H1 (cell line): ENCODE measurements around the gene ALK. TPM values are rescaled to one million over a fixed set of nuclear protein-coding genes. Genes with fewer than 3 reads are reported as not detected.

Experiments used
- KDM4A ChIP-seq: IDR thresholded peaks from one replicate; pipeline ENCODE4 v1.7.1; 2012; ENCODE audit warnings: low read depth, mild to moderate bottlenecking, moderate library complexity, low read length, inconsistent platforms; ENCODE audit not compliant: severe bottlenecking
- TAF7 ChIP-seq: optimal IDR thresholded peaks from 2 replicates; pipeline ENCODE3; 2011; ENCODE audit warnings: low read depth, mild to moderate bottlenecking, inconsistent platforms, low read length, moderate library complexity, borderline replicate concordance
- polyA plus RNA-seq, 7 experiments: library from polyadenylated mRNA; depleted of rRNA in 3 of 7; stranded (reverse) in 5 of 7; unstranded in 2 of 7; fragments of >200 nt in 5 of 7; fragments of 200-250 nt in 2 of 7; gene quantifications; 1 replicate in 5 of 7; 2 replicates in 1 of 7; 4 replicates in 1 of 7; pipeline versions ENCODE4 v1.2.1 to v1.2.3, GENCODE V29; 2011 to 2013; ENCODE audit warnings: missing spikeins in 2 of 7, mixed read lengths in 2 of 7
- total RNA-seq: library from RNA; stranded (reverse); fragmentation: NEBNext Ultra II Directional; extraction: Animal tissue kit (Norgen Biotek cat#: 25700); gene quantifications from 2 replicates; pipeline ENCODE4 v1.2.1, GENCODE V29; 2021

Gene ALK
- total and polyA plus RNA-seq, 2 of the 8 experiments (the other 6 are each of a cell fraction or from before 2014, with no cell fraction given) = 0.02 to 0.09 TPM

DNA sequence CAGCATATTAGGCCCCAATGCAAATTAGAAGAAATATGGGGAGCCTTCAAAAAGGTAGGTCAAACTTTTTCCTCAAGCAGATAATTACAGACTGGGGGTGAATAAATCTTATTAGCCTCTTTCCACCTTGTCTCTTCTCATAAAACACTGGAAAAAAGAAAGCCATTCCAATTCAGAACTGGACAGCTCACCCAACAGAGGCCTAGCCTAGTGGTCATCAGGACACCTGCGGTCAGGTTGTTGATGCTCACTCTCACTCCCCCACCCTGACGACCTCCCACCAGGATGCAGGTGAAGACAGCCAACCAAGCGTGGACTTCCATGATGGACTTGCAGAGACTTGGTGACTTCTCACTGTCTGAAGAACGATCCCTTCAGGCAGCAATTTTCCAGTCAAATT lies 207.1 kb downstream of the ALK start (continued):
- TF ChIP-seq KDM4A = no peak
- no peak for TF ChIP-seq TAF7
